Measurements from ENCODE around the gene HSD3B1. TPM values are rescaled to one million over a fixed set of nuclear protein-coding genes. Genes with fewer than 3 reads are reported as not detected.

The HSD3B1 gene
- total RNA-seq, 6 donors from 2014 or later = not detected

GRCh38 chr1:119485201-119485600 is 21.8 kb upstream of the HSD3B1 start:
- no peak for ATAC-seq (ENCODE audit: low FRiP score in 2 of 2)
- no peak overlapping the region for H3K27ac ChIP-seq
- H3K4me1 ChIP-seq = no peaks in the 10 kb centered on the region
- no peaks in the 10 kb centered on the region for H3K9me3 ChIP-seq
- DNase-seq = no peak
- 72 to 74% methylated on average over 4 of the region's 4 CpGs for WGBS, 2 donors
- H3K27me3 ChIP-seq = no peaks in the 10 kb centered on the region
- H3K36me3 ChIP-seq = no peaks in the 10 kb centered on the region
- TF ChIP-seq POLR2A (IDR thresholded peaks at IDR 0.05) (no peak), EP300 (IDR thresholded peaks at IDR 0.05) (no peak), CTCF (IDR thresholded peaks at IDR 0.05) (no peak), POLR2AphosphoS5 (IDR thresholded peaks at IDR 0.05) (no peak)
- H3K4me3 ChIP-seq = no peak overlapping the region

DNA sequence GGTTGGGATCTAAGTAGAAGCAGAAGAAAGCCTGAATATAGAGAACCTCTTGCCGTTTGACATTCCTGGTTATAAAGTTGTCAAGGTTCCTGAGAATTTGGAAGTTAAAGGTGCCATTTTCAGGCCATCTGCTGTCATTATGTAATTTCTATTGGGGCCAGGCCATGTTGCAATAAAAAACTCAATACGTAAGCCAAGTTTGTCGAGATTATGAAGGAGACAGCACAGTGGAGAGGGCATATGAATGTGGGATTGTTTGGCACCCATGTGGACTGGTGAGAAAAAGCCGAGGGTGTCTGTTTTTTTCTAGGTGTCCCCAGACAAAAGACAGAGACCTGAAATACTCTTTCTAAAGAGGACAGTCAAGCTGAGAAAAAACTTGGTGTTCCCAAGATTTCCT is 18.8 kb upstream of the HSD3B1 start:
- Histone ChIP-seq H3K9me3 (no peaks in the 10 kb centered on the region), H3K36me3 (no peaks in the 10 kb centered on the region), H3K27ac (no peak overlapping the region), H3K27me3 (no peaks in the 10 kb centered on the region), H3K4me3 (no peak overlapping the region), H3K4me1 (no peaks in the 10 kb centered on the region)
- DNase-seq (no peak), ATAC-seq (ENCODE audit: low FRiP score in 2 of 2) (no peak)
- TF ChIP-seq POLR2A (IDR thresholded peaks at IDR 0.05) (no peak), CTCF (IDR thresholded peaks at IDR 0.05) (no peak), EP300 (IDR thresholded peaks at IDR 0.05) (no peak), POLR2AphosphoS5 (IDR thresholded peaks at IDR 0.05) (no peak)
- 73 to 77% methylated on average over 4 of the region's 4 CpGs for WGBS, 2 donors

- 70 to 83% methylated on average over 2 of the region's 2 CpGs for WGBS, 2 donors
- TF ChIP-seq CTCF (IDR thresholded peaks at IDR 0.05) (no peak), EP300 (IDR thresholded peaks at IDR 0.05) (no peak), POLR2A (IDR thresholded peaks at IDR 0.05) (no peak), POLR2AphosphoS5 (IDR thresholded peaks at IDR 0.05) (no peak)
- no peak for ATAC-seq (ENCODE audit: low FRiP score in 2 of 2)
- Histone ChIP-seq H3K9me3 (no peaks in the 10 kb centered on the region), H3K36me3 (no peaks in the 10 kb centered on the region), H3K4me3 (no peak overlapping the region), H3K27ac (no peak overlapping the region), H3K27me3 (no peaks in the 10 kb centered on the region), H3K4me1 (no peaks in the 10 kb centered on the region)
- no peak for DNase-seq
Measured at GRCh38 chr1:119489201-119489600, 17.8 kb upstream of the HSD3B1 start.

- TF ChIP-seq CTCF (IDR thresholded peaks at IDR 0.05) (no peak), EP300 (IDR thresholded peaks at IDR 0.05) (no peak), POLR2A (IDR thresholded peaks at IDR 0.05) (no peak), POLR2AphosphoS5 (IDR thresholded peaks at IDR 0.05) (no peak)
- Histone ChIP-seq H3K27ac (no peak overlapping the region), H3K9me3 (no peaks in the 10 kb centered on the region), H3K4me1 (no peaks in the 10 kb centered on the region), H3K4me3 (no peak overlapping the region), H3K36me3 (no peaks in the 10 kb centered on the region), H3K27me3 (no peaks in the 10 kb centered on the region)
- ATAC-seq (ENCODE audit: low FRiP score in 2 of 2) (no peak), DNase-seq (no peak)
Measured at GRCh38 chr1:119490925-119491324, 16.1 kb upstream of the HSD3B1 start.

DNA sequence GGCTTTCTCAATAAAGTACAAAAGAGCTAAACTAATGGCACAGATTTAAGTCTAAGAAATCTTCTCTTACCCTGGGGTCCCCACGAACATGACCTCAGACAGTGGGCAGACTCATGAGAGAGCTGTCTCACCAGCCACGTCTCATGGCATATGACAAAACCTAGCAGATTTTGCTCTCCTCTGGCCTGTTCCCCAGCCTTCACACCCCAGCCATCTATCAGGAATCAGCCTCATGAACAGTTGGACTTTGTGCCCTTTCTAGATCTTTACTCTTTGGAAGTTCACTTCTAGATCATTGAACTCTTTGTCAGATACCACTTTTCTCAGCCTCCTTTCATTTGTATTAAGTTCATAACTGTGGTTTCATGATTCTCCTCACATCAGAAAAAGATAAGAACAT is 14.2 kb upstream of the HSD3B1 start:
- H3K4me1 ChIP-seq = no peaks in the 10 kb centered on the region
- TF ChIP-seq POLR2AphosphoS5 (IDR thresholded peaks at IDR 0.05) (no peak), EP300 (IDR thresholded peaks at IDR 0.05) (no peak), POLR2A (IDR thresholded peaks at IDR 0.05) (no peak), CTCF (IDR thresholded peaks at IDR 0.05) (no peak)
- DNase-seq (no peak), ATAC-seq (ENCODE audit: low FRiP score in 2 of 2) (no peak)
- no peak overlapping the region for H3K4me3 ChIP-seq
- H3K9me3 ChIP-seq = no peaks in the 10 kb centered on the region
- no peaks in the 10 kb centered on the region for H3K36me3 ChIP-seq
- H3K27ac ChIP-seq = no peak overlapping the region
- WGBS, 2 donors = 78 to 93% methylated on average over 2 of the region's 2 CpGs
- no peaks in the 10 kb centered on the region for H3K27me3 ChIP-seq

Data from upper lobe of left lung (tissue), 6 donors.